Heart left ventricle (tissue), 16 donors: ENCODE results near the gene CAMTA1. TPM values are rescaled to one million over a fixed set of nuclear protein-coding genes. Genes with fewer than 3 reads are reported as not detected.

Source experiments
- ATAC-seq, 4 donors: fragments of 200-7000 bp; cut with Tn5 transposase; one replicate each; pipeline ENCODE4 v1.9.1; 2020 to 2022; ENCODE audit warnings: moderate library complexity in 4 of 4, mild to moderate bottlenecking in 3 of 4, moderate number of reproducible peaks in 1 of 4
- DNase-seq, 5 donors: peaks; one replicate each; pipeline ENCODE4 v3.0.0-alpha.2; 2020
- H3K27ac ChIP-seq, 12 donors: fragments of 200-600 bp; sonication (generic) in 4 of 12; one replicate each; pipeline versions ENCODE4 v1.5.0 to v1.8.0; 2016 to 2022; ENCODE audit warnings: mild to moderate bottlenecking in 2 of 12
- H3K27me3 ChIP-seq, 9 donors: fragments of 200-600 bp; sonication (generic) in 2 of 9; one replicate each; pipeline versions ENCODE4 v1.5.1 to v1.8.0; 2016 to 2022; ENCODE audit warnings: mild to moderate bottlenecking in 3 of 9
- H3K36me3 ChIP-seq, 9 donors: fragments of 200-600 bp; sonication (generic) in 2 of 9; one replicate each; pipeline versions ENCODE4 v1.5.0 to v1.8.0; 2018 to 2022; ENCODE audit warnings: mild to moderate bottlenecking in 2 of 9
- H3K4me1 ChIP-seq, 12 donors: fragments of 200-600 bp; sonication (generic) in 4 of 12; one replicate each; pipeline versions ENCODE4 v1.5.0 to v1.8.0; 2016 to 2022; ENCODE audit warnings: mild to moderate bottlenecking in 3 of 12
- H3K4me3 ChIP-seq, 12 donors: fragments of 200-600 bp; sonication (generic) in 4 of 12; one replicate each; pipeline versions ENCODE4 v1.5.0 to v1.8.0; 2017 to 2022; ENCODE audit warnings: mild to moderate bottlenecking in 9 of 12, moderate library complexity in 4 of 12
- H3K9me3 ChIP-seq, 12 donors: fragments of 200-600 bp; sonication (generic) in 4 of 12; one replicate each; pipeline versions ENCODE4 v1.5.0 to v1.8.0; 2016 to 2022; ENCODE audit warnings: mild to moderate bottlenecking in 1 of 12
- POLR2A ChIP-seq, 2 donors: fragments of 450-650 bp; IDR thresholded peaks; one replicate each; pipeline ENCODE4 v1.6.1; 2017; ENCODE audit warnings: antibody characterized with exemption in 2 of 2, mild to moderate bottlenecking in 2 of 2, moderate library complexity in 2 of 2
- WGBS, 4 donors: extraction: QIAGEN DNeasy Blood & Tissue Kit in 2 of 4; methylation state at CpG; one replicate each; pipeline versions ENCODE4 v1.1.5 to v1.1.7; 2013 to 2018; 5-methylcytosine and 5-hydroxymethylcytosine counted together
- intact Hi-C, 10 donors: fragments of 100-400 bp; cut with DNase I; formaldehyde crosslinking; loops; one replicate each; pipeline versions ENCODE4 v1.11.1 to v1.14.2; 2022
- polyA plus RNA-seq, 2 donors: library from polyadenylated mRNA; stranded (reverse); fragments of 200-250 nt; gene quantifications; one replicate each; pipeline ENCODE4 v1.2.3, GENCODE V29; 2013
- total RNA-seq, 9 donors: library from RNA; depleted of rRNA in 2 of 9; stranded (reverse); fragments of >200 nt in 2 of 9; fragmentation: NEBNext Ultra II Directional in 3 of 9; extraction: Animal tissue kit (Norgen Biotek cat#: 25700) in 3 of 9; gene quantifications; one replicate each; pipeline versions ENCODE4 v1.1.0 to v1.2.4, GENCODE V29; 2016 to 2023
- TF ChIP-seq, protein P1 (sequence below), 12 donors: fragments of 200-600 bp; sonication (generic) in 4 of 12; IDR thresholded peaks; one replicate each; pipeline versions ENCODE4 v1.5.0 to v1.8.0; 2018 to 2022; ENCODE audit warnings: antibody characterized with exemption in 12 of 12, mild to moderate bottlenecking in 5 of 12
- donor health status: ischemic (EF 13 %, LVEDD 7.1; RV severe dilation, severe dysfunction).
- donor health status: healthy with polysubstance abuse.
- donor health status: DM: no; HTN: yes; CAD: no.
- donor health status: DM: no; HTN: no; CAD: no.
- donor health status: ischemic (EF 25% LVEDD 6.9; RV normal size, moderate dysfunction).
- donor health status: ischemic (EF 25% LVEDD 5.7; RV mildly dilated, moderate dysfunction).
- donor health status: healthy.
- donor health status: DM: yes; HTN: yes; CAD: no.
- donor health status: ischemic (EF 35%, LVEDD 5.7; RV mildly dilated, moderate dysfunction).
- donor health status: nonischemic (EF 11% LVEDD 7.7; RV severe dilation, severe dysfunction).
- donor health status: DM: yes; HTN: yes; CAD: no.
- donor health status: PGD.
- donor health status: ischemic (EF 29% LVEDD 5.4; RV normal size, mild dysfunction).
- donor health status: nonischemic (EF 23%, LVEDD 6.1; RV moderate dilation, normal function).

The CAMTA1 gene
- total and polyA plus RNA-seq, 11 donors = 114 to 303 (median 137) TPM

DNA sequence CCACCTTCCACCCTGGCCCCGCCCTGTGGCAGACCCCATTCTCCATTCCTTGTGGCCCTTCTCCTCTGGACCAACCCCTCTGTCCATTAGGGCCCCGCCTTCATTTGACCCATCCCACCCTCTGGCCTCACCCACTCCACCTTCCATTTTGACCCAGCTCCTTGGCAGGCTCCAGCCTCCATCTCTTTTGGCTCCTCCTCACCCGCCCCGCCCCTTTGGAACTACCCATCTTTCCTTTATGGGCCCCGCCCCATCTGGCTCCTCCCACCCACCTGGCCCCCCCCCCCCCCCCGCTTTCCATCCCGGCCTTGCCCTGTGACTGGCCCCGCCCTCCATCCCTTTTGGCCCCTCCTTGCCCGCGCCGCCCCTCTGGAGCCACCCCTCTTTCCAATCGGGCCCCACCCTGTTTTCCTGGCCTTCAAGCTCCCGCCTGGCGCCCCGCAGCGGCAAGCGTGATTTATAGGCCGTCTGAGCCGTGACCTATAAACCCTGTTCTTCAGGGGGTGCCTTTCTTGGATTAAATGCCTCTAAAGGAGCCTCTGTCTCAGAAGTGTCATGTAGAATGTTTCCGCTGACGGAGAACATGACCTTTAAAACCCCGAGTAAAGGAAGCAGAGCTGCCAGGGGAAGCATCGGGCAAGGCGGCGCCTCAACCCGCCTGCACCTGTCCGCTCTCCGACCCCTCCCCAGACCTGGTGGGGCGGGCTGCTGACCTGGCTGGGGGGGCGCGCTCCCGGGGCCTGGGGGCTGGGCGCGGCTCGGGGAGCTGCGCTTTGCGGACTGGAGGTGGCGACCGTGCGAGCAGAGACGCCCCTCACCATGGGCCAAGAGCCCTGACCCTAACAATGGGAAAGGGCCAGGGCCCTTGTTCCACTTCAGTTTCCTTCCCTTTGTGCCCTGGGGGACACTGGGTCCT is 178.0 kb downstream of the CAMTA1 start:
- H3K27ac ChIP-seq = peak overlapping the region in 1 of 12 donors; percentile 44
- H3K4me3 ChIP-seq = peak overlapping the region in 6 of 12 donors; percentile 3 to 46 (median 24)
- WGBS, 4 donors = 13 to 20% (median 17%) methylated on average over 33 to 41 of the region's 41 CpGs
- intact Hi-C loops = loop anchor here in 1 of 10 donors (10.0 kb wide), 1 partner anchor 238 kb away; no protein-coding TSS in a partner anchor
- no peak for TF ChIP-seq POLR2A (IDR thresholded peaks at IDR 0.05)
- TF ChIP-seq, protein P1, sequence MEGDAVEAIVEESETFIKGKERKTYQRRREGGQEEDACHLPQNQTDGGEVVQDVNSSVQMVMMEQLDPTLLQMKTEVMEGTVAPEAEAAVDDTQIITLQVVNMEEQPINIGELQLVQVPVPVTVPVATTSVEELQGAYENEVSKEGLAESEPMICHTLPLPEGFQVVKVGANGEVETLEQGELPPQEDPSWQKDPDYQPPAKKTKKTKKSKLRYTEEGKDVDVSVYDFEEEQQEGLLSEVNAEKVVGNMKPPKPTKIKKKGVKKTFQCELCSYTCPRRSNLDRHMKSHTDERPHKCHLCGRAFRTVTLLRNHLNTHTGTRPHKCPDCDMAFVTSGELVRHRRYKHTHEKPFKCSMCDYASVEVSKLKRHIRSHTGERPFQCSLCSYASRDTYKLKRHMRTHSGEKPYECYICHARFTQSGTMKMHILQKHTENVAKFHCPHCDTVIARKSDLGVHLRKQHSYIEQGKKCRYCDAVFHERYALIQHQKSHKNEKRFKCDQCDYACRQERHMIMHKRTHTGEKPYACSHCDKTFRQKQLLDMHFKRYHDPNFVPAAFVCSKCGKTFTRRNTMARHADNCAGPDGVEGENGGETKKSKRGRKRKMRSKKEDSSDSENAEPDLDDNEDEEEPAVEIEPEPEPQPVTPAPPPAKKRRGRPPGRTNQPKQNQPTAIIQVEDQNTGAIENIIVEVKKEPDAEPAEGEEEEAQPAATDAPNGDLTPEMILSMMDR (IDR thresholded peaks at IDR 0.05) = peak in 1 of 12 donors; percentile 17
- DNase-seq (peak; percentile 44 to 76 (median 74)), ATAC-seq (peak; percentile 38 to 68 (median 58))
- H3K36me3 ChIP-seq = no peaks in the 10 kb centered on the region
- H3K27me3 ChIP-seq = peaks cover 0 to 34% (median 10%) of the 10 kb centered on the region in 9 donors
- H3K4me1 ChIP-seq = peaks cover 0 to 34% (median 12%) of the 10 kb centered on the region in 12 donors
- H3K9me3 ChIP-seq = no peaks in the 10 kb centered on the region

DNA sequence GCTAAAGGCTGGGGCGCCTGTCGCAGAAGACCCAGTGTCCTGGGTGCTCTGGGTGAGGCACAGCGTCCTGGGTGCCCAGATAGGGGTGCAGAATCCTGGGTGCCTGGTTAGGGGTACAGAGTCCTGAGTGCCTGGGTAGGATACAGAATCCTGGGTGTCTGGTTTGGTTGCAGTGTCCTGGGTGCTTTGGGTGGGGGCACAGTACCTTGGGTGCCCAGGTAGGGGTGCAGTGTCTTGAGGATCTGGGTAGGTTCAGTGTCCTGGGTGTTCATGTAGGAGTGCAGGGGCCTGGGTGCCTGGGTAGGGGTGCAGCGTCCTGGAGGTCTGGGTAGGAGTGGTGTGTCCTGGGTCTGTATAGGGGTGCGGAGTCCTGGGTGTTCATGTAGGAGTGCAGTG is 178.7 kb downstream of the CAMTA1 start:
- no peak for DNase-seq
- Histone ChIP-seq H3K27me3 (peaks cover 0 to 41% (median 10%) of the 10 kb centered on the region in 9 donors), H3K4me3 (no peak overlapping the region), H3K4me1 (peaks cover 0 to 34% (median 12%) of the 10 kb centered on the region in 12 donors), H3K36me3 (no peaks in the 10 kb centered on the region), H3K9me3 (no peaks in the 10 kb centered on the region), H3K27ac (no peak overlapping the region)
- intact Hi-C loops = loop anchor here in 1 of 10 donors (10.0 kb wide), 1 partner anchor 239 kb away; no protein-coding TSS in a partner anchor
- no peak for ATAC-seq
- WGBS, 4 donors = 87 to 94% (median 91%) methylated on average over 3 to 5 of the region's 5 CpGs
- TF ChIP-seq, protein P1 (IDR thresholded peaks at IDR 0.05) = no peak
- TF ChIP-seq POLR2A (IDR thresholded peaks at IDR 0.05) = no peak

DNA sequence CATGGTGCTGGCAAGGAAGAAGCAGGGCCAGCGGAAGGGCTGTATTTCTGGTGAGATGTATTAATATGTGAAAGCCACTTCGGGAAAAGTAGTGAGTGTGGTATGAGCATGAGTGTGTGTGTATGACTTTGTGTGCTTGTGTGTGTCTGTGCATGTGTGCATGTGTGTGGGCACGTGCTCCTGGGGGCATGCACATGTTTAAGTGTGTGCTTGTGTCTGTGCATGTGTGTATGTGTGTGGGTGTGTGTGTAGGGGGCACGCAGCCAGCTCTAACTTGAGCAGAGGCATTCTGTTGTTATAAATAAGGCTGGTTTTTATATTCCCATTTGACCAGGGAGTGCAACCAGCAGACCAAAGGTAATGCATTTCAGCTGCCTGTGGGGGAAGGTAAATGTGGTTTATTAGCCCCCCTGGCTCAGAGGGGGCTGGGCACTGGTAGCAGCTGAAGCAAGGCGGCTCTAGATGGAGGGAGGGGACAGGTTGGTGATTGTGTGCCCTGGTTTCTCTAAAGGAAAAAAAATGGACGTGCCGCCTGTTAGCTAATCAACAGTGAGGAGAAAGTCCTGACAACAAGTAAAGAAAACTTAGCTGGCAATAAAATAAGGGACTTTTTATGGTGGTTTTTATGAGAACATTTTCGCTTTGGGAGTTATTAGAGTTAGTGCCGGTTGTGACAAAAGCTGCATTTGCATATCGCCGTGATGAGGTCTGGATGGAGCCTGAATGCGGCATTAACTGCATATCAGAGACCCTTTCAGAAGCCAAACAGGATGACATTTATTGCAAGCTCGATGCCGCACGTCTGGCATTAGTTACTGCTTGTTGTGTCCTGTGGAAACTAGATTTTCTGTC is 180.1 kb downstream of the CAMTA1 start:
- H3K27me3 ChIP-seq = peaks cover 0 to 41% (median 10%) of the 10 kb centered on the region in 9 donors
- no peak for TF ChIP-seq POLR2A (IDR thresholded peaks at IDR 0.05)
- TF ChIP-seq, protein P1 (IDR thresholded peaks at IDR 0.05) = no peak
- no peak overlapping the region for H3K4me3 ChIP-seq
- WGBS, 4 donors = 68 to 79% (median 70%) methylated on average over 15 of the region's 15 CpGs
- H3K27ac ChIP-seq = no peak overlapping the region
- intact Hi-C loops = loop anchor here in 1 of 10 donors (10.0 kb wide), 1 partner anchor 241 kb away; no protein-coding TSS in a partner anchor
- no peak for ATAC-seq
- H3K36me3 ChIP-seq = no peaks in the 10 kb centered on the region
- DNase-seq = no peak
- H3K4me1 ChIP-seq = peaks cover 0 to 29% (median 9%) of the 10 kb centered on the region in 12 donors
- H3K9me3 ChIP-seq = no peaks in the 10 kb centered on the region
